ENCODE results near the gene PIK3AP1.

DNA sequence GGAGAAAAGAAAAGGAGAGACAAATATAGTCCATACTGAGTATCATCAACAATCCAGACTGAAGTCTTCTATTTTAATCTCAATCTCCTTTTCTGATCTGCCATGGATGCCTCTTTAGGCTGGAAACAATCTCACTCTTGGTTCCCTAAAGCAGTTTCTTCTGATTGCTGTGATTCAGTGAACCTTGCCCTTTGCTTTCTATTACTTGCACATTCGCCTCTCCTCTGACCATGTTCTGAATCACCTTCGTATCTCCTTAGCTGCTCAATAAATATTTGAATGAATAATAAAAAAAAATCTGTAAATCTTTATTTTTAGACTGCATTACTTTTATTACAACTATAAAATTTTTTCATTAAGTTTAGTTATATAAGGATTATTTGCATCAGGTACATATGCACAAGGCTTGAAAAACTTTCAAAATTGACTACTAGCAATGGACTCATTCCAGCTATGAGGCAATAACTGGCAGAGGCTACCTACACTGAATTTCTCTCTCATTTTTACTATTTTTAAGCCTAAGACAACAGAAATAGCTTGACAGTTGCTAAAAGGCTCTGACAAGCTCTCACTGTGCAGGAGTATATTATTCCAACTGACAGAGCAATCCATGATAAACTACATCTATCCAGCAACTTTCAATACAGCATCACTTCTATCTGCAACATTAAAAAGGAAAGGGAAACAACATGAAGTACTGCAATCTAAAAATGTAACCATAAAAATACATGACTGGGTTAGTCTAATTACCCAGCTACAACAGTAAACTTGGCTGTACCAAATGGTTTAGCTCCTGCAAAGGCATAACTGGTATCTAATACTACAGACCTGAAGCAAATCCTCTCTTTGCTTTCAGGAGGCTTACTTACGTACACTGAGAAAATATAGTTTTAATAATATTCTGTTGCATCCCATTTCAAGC lies 159.1 kb downstream of the PIK3AP1 start:
- TF ChIP-seq RXRA (IDR thresholded peaks at IDR 0.05; ENCODE audit: borderline replicate concordance, low read depth) (no peak), SMC3 (IDR thresholded peaks at IDR 0.05; ENCODE audit: low read depth, low read length) (no peak), MXI1 (IDR thresholded peaks at IDR 0.05; ENCODE audit: low read depth, low read length) (no peak), FOSL2 (IDR thresholded peaks at IDR 0.05; ENCODE audit: borderline replicate concordance, low read depth) (no peak), EP300 (IDR thresholded peaks at IDR 0.05; ENCODE audit: borderline replicate concordance in 1 of 2, low read depth in 1 of 2, low read length in 1 of 2) (no peak), RFX5 (IDR thresholded peaks at IDR 0.05; ENCODE audit: low read length) (no peak), FOXM1 (IDR thresholded peaks at IDR 0.05; ENCODE audit: low read depth) (no peak), RCOR1 (IDR thresholded peaks at IDR 0.05; ENCODE audit: low read length) (no peak), GABPA (IDR thresholded peaks at IDR 0.05; ENCODE audit: low read depth) (no peak), POLR2AphosphoS5 (IDR thresholded peaks at IDR 0.05; ENCODE audit: low read depth, low read length) (no peak), EZH2phosphoT487 (IDR thresholded peaks at IDR 0.05; ENCODE audit: borderline replicate concordance, low read depth) (no peak)
- TF ChIP-seq, protein P1, sequence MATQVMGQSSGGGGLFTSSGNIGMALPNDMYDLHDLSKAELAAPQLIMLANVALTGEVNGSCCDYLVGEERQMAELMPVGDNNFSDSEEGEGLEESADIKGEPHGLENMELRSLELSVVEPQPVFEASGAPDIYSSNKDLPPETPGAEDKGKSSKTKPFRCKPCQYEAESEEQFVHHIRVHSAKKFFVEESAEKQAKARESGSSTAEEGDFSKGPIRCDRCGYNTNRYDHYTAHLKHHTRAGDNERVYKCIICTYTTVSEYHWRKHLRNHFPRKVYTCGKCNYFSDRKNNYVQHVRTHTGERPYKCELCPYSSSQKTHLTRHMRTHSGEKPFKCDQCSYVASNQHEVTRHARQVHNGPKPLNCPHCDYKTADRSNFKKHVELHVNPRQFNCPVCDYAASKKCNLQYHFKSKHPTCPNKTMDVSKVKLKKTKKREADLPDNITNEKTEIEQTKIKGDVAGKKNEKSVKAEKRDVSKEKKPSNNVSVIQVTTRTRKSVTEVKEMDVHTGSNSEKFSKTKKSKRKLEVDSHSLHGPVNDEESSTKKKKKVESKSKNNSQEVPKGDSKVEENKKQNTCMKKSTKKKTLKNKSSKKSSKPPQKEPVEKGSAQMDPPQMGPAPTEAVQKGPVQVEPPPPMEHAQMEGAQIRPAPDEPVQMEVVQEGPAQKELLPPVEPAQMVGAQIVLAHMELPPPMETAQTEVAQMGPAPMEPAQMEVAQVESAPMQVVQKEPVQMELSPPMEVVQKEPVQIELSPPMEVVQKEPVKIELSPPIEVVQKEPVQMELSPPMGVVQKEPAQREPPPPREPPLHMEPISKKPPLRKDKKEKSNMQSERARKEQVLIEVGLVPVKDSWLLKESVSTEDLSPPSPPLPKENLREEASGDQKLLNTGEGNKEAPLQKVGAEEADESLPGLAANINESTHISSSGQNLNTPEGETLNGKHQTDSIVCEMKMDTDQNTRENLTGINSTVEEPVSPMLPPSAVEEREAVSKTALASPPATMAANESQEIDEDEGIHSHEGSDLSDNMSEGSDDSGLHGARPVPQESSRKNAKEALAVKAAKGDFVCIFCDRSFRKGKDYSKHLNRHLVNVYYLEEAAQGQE (IDR thresholded peaks at IDR 0.05; ENCODE audit: low read depth, low read length), result no peak
- TF ChIP-seq, protein P2, sequence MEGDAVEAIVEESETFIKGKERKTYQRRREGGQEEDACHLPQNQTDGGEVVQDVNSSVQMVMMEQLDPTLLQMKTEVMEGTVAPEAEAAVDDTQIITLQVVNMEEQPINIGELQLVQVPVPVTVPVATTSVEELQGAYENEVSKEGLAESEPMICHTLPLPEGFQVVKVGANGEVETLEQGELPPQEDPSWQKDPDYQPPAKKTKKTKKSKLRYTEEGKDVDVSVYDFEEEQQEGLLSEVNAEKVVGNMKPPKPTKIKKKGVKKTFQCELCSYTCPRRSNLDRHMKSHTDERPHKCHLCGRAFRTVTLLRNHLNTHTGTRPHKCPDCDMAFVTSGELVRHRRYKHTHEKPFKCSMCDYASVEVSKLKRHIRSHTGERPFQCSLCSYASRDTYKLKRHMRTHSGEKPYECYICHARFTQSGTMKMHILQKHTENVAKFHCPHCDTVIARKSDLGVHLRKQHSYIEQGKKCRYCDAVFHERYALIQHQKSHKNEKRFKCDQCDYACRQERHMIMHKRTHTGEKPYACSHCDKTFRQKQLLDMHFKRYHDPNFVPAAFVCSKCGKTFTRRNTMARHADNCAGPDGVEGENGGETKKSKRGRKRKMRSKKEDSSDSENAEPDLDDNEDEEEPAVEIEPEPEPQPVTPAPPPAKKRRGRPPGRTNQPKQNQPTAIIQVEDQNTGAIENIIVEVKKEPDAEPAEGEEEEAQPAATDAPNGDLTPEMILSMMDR (IDR thresholded peaks at IDR 0.05), result no peak
- TF ChIP-seq, protein P3, sequence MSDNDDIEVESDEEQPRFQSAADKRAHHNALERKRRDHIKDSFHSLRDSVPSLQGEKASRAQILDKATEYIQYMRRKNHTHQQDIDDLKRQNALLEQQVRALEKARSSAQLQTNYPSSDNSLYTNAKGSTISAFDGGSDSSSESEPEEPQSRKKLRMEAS (IDR thresholded peaks at IDR 0.05; ENCODE audit: low read depth), result no peak
